T-helper 2 cell (primary cell): ENCODE data around the gene KCNK2.
"Not testable (repeated sequence)": the region's sequence is repeated elsewhere in the genome, so short reads cannot be mapped to it uniquely, and the experiment has no call there.

Experiments used
- DNase-seq, 5 experiments: peaks; one replicate each; pipeline versions ENCODE4 v3.0.0 to v3.0.0-alpha.2; 2012 to 2022

KCNK2 gene

DNA sequence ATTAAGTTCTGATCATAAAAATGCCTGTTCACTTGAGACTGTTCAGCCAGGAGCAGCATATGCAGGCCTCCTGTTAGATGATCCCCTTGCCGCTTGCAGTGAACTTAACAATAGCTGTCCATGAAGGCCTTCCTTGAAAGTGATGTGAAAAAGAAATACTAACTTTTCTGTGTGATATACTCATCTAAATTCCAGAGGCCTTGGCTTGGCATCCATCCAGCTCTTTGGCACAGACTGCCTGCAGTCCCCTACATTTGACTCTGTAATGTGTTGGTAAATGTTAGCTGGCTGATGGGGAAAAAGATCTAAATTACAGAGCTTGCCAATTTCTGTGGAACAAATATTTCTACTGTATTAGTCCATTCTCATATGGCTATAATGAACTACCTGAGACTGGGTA is 73.7 kb downstream of the KCNK2 start:
- DNase-seq = no peak

- no peak for DNase-seq
These were observed 77.8 kb downstream of the KCNK2 start for GRCh38 chr1:215160351-215160750.

DNA sequence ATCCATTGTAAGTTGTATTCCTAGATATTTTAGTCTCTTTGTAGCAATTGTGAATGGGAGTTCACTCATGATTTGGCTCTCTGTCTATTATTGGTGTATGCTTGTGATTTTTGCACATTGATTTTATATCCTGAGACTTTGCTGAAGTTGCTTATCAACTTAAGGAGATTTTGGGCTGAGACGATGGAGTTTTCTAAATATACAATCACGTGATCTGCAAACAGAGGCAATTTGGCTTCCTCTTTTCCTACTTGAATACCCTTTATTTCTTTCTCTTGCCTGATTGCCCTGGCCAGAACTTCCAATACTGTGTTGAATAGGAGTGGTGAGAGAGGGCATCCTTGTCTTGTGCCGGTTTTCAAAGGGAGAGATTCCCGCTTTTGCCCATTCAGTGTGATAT is 80.6 kb downstream of the KCNK2 start:
- DNase-seq = not testable (repeated sequence)

- DNase-seq = no peak
These were observed 84.3 kb downstream of the KCNK2 start for GRCh38 chr1:215166886-215167285.

- no peak for DNase-seq
These were observed 99.0 kb downstream of the KCNK2 start for GRCh38 chr1:215181518-215181917.

DNA sequence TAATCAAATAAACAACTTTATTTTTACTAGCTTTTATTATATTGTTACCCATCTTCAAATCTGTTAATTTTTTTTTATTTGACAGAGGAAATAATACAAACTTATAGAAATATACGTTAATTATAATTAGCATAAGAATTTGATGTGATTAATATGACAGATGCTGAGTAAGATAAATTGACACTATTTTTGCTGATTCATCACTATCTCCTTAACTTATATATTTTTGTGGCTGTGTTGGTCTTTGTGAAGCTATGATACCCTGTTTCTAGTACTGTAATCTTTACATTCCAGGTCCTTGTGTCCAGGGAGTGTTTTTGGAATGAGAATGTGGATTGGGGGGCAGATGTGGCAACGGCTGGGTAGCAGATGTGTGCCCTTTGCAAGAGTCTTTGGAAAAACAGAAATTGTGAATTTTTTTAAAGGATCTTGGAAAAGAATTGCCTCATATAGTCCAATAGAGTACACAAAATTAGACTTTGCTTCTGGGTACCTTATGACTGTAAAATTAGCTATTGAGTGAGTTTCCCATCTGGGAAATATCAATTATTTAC is 102.6 kb downstream of the KCNK2 start:
- no peak for DNase-seq

DNA sequence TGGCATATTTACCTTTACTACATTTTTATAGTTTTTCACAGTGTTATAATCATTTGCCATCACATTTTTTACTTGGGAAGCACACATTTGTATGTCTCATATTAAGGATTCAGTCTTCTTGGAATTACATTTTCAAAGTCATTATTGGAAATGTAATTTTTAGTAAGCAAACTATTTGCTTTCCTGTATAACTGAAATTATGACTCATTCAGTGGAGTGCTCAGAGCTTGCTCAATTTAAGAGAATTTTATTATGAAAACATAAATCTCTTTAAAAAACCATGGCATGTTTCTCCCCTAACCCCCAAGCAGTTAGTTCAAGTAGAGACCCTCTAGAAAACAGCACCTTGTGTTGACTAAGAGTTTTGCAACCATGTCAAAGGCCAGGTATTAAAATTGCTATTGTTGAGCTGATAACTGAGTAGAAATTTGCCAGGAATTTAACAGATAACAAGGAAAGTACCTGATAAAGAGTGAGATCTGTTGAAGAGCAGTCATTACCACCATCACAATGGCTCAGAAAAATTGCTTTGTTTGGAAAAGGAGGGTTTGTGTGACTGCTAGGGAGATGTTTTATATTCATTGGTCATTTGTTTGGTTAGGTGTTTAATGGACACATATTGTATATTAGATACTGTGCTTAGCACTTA is 105.9 kb downstream of the KCNK2 start:
- DNase-seq = no peak

- no peak for DNase-seq
These were observed 109.8 kb downstream of the KCNK2 start for GRCh38 chr1:215192306-215192705.

DNA sequence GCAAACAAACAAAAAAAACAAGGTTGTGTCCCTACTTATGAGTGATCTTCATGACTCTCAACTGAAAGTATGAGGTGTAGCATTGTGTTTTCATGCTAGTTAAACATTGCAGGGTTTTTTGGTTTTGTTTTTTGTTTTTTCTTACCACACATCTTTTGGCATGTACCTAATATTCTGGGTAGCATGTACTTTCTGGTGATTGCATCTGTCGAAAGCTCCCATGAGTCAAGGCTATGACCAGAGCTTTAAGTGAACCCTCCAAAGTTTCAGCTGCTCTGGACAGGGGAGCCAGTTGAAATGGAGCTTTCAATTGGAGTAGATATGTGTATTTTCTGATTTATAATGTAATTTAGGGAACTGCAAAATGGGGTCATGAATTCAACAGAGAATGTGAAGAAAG is 115.5 kb downstream of the KCNK2 start:
- no peak for DNase-seq

GRCh38 chr1:215200121-215200520 is 117.6 kb downstream of the KCNK2 start:
- DNase-seq = no peak

GRCh38 chr1:215201283-215201682 is 118.7 kb downstream of the KCNK2 start:
- DNase-seq = no peak

DNA sequence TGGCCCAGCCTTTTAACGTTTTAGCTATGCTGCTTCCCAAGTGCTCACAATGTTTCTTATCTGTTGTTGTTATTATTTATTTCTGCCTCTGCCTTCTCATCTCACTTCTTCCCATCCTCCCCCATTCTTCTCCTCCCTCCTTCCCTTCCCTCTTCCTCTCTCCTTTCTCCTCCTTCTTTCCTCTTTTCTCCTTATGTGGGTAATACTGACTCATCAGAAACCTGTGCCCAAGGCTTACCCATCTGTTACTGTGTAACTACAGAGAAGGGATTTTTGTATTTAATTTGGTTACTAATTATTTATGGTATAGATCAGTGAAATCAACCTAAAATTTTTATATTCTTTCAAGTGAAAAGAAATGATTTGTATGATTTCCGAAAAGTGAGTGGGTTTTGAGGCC is 120.3 kb downstream of the KCNK2 start:
- DNase-seq = no peak

- DNase-seq = no peak
These were observed 127.6 kb downstream of the KCNK2 start for GRCh38 chr1:215210167-215210566.

DNA sequence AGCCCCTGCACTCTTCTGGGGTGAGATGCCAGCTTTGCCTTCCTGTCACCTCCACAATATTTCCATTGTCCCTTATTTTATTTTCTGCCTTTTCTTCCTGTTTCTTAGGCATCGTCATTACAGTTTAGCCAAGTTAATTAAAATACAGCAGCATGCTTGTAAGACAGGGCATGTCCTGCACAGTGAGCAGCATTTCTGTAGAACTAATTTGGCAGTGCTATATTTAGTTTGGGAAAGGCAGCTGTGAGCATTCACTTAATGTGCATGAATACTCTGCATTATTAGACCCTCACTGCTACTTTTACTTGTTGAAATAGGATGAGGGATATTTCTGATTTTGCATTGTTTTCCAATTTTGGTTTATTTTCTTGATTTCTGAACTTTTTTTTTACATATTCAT is 133.3 kb downstream of the KCNK2 start:
- DNase-seq = no peak

DNA sequence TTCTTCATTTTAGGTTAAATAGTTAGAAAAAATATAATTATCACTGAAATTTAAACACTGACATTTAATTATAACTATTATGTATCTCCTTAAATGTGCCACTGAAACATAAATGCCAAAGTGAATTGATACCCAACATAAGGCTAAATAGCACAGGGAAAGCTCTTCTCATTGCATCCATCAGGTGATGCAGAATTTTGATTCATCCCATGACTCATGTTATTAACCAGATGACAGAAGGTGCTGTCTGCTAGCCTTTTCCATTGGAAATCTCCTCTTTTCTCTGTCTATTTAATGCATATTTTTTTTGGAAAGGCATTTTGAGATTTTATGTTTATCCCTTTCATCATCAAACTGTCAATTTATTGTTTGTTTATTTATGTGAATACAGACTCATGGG is 136.8 kb downstream of the KCNK2 start:
- DNase-seq = no peak

DNA sequence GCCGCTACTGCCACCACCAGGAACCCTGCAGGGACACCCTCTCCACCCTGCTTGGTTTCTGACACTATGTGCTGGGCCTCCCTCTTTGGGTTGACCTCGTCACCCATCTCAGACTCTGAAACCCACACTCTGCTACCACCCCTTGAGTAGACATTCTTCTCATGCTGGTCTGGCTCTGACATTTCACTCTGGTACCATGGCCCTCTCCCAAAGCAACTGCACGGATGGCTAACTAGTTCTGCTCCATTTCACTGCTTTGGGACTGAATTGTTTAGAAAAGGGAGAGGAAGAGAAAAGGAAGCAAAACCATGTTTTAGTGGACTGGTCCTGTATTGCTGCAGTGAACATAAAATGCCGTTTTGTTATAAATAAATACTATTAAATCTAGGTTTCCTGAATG is 137.8 kb downstream of the KCNK2 start:
- no peak for DNase-seq

GRCh38 chr1:215226757-215227156 is 144.2 kb downstream of the KCNK2 start:
- DNase-seq = no peak

DNA sequence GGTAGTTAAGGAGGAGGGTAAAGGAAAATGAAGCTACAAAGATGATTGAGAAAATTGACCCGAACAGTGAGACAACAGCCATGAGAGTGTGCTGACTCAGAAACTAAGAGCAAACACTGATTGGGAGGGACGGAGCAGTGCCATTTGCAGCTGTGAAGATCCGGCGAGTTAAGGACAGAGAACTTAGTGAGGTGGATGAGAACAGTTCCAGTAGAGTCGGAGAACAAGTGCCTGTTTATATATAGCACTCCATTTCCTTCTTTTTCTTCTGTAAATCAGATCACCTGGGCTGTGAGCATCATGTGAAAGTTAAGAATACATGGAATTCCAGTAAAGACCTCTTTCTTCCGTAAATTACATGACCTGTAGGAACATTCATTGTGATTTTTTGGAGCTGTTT is 145.7 kb downstream of the KCNK2 start:
- no peak for DNase-seq

DNA sequence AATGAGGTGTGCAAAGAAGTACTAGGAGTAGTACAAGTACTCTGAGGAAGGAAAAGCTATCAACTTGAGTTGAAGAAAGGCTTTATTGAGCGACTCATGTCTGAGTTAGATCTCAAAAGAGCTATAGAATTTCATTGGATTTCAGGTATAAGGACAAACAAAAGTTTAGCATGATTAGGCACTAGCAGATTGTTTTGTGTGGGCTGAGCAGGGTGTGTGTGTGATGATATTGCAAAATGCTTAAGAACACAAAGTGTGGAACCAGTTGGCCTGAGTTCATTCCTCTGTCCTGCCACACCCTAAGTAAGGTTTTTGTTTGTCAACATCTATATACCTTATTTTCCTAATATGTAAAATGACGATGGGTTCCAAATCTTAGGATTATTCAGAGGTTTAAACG is 158.9 kb downstream of the KCNK2 start:
- no peak for DNase-seq

DNA sequence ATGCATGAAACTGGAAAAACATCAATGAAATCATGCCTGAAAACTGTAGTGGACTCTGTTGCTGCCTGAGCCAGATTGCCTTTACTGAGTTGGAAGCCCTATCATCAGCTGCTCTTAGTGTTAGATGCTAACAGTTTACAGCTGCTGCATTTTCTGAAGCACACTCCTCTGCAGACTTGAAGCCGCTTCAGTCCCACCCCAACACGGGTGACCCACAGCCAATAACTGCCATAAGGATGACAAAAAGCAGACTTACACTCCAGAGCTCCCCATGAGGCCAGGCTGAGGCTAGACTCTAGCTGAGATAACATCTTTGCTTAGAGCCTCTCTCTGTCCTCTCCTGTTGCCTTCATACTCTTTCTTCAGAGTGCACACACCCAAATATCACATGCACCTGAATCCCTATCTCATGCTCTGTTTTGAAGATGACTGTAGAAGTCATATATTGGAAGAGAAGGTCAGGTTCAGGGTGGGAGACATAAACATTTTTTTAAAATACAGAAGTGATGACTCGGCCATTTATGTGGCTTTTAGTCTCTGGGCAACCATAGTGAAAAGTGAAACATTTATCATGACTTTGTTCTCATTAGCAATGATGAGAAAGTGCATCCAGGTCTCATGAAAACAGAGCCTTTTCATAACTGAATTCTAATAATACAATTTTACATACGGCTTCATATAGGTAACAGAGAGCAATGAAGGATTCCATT is 161.0 kb downstream of the KCNK2 start:
- DNase-seq = no peak

- no peak for DNase-seq
These were observed 168.4 kb downstream of the KCNK2 start for GRCh38 chr1:215250913-215251312.

- DNase-seq = no peak
These were observed 168.9 kb downstream of the KCNK2 start for GRCh38 chr1:215251428-215251827.

- DNase-seq = no peak
These were observed 169.6 kb downstream of the KCNK2 start for GRCh38 chr1:215252164-215252563.

GRCh38 chr1:215256936-215257679 is 174.6 kb downstream of the KCNK2 start:
- DNase-seq = no peak
